Non-pigmented ciliary epithelial cell (primary cell): ENCODE data around the gene YDJC.
"Not testable (repeated sequence)": the region's sequence is repeated elsewhere in the genome, so short reads cannot be mapped to it uniquely, and the experiment has no call there.

Experiments used
- DNase-seq: peaks from one replicate; pipeline ENCODE4 v3.0.0-alpha.2; 2010; ENCODE audit warnings: low read depth

The YDJC gene

GRCh38 chr22:21651521-21652009, 21.7 kb upstream of the YDJC start:
- no peak for DNase-seq

- no peak for DNase-seq
Measured at GRCh38 chr22:21650823-21651520, 21.1 kb upstream of the YDJC start.

- no peak for DNase-seq
Measured at GRCh38 chr22:21650280-21650679, 20.5 kb upstream of the YDJC start.

- DNase-seq, result no peak
Measured at GRCh38 chr22:21646608-21647590, 17.1 kb upstream of the YDJC start.

GRCh38 chr22:21645513-21645912, 15.7 kb upstream of the YDJC start:
- DNase-seq, result not testable (repeated sequence)

GRCh38 chr22:21643533-21644357, 13.9 kb upstream of the YDJC start:
- DNase-seq, result no peak

GRCh38 chr22:21642584-21643448, 13.0 kb upstream of the YDJC start:
- DNase-seq, result no peak

- peak; percentile 93 for DNase-seq
Measured at GRCh38 chr22:21641789-21642583, 12.2 kb upstream of the YDJC start, which contains the start of gene SDF2L1. Gene SDF2L1 (plus strand): TSS chr22:21642302. CDS start chr22:21642337, 35 bp downstream.

GRCh38 chr22:21641417-21641788, 11.6 kb upstream of the YDJC start:
- DNase-seq, result no peak

GRCh38 chr22:21640810-21641209, 11.0 kb upstream of the YDJC start:
- DNase-seq, result no peak

GRCh38 chr22:21639359-21639758, 9.5 kb upstream of the YDJC start:
- no peak for DNase-seq

GRCh38 chr22:21637450-21637849, 7.6 kb upstream of the YDJC start:
- not testable (repeated sequence) for DNase-seq

- DNase-seq, result no peak
Measured at GRCh38 chr22:21636629-21637218, 6.9 kb upstream of the YDJC start.

GRCh38 chr22:21635771-21636510, 6.1 kb upstream of the YDJC start:
- no peak for DNase-seq

GRCh38 chr22:21634844-21635243, 5.0 kb upstream of the YDJC start:
- no peak for DNase-seq

GRCh38 chr22:21634081-21634480, 4.3 kb upstream of the YDJC start:
- no peak for DNase-seq

GRCh38 chr22:21633481-21633880, 3.7 kb upstream of the YDJC start:
- no peak for DNase-seq

- DNase-seq, result no peak
Measured at GRCh38 chr22:21632931-21633330, 3.1 kb upstream of the YDJC start.
